H1 (cell line): ENCODE data around the gene DNAH10. TPM values are rescaled to one million over a fixed set of nuclear protein-coding genes. Genes with fewer than 3 reads are reported as not detected.

ENCODE experiments used
- CTCF ChIA-PET: fragments of 300-600 bp; sonication (Branson Sonifier 250); formaldehyde crosslinking; loops from one replicate; lab custom pipeline; 2021; ENCODE audit not compliant: partially characterized antibody; lab: Charles Lee
- POLR2A ChIA-PET: fragments of 300-600 bp; sonication (Branson Sonifier 250); formaldehyde crosslinking; loops from one replicate; lab custom pipeline; 2021; ENCODE audit warnings: inconsistent platforms; ENCODE audit not compliant: partially characterized antibody; lab: Charles Lee
- DNase-seq, 2 experiments: peaks; one replicate each; pipeline versions ENCODE4 v3.0.0 to v3.0.0-alpha.2; 2010 to 2022; ENCODE audit warnings: low spot score in 2 of 2, low read depth in 1 of 2, mixed read lengths in 1 of 2
- FAIRE-seq: peaks from 2 replicates; lab custom pipeline; 2011; peaks lifted over from hg19 to GRCh38; lab: Jason Lieb, UNC
- H2AFZ ChIP-seq: 2 replicates; pipeline ENCODE4 v1.8.1; 2012; ENCODE audit warnings: low read length, inconsistent platforms
- H2AK5ac ChIP-seq: 2 replicates; pipeline ENCODE4 v1.6.1; 2013; ENCODE audit warnings: low read depth, low read length
- H2BK120ac ChIP-seq: replicated peaks from 2 replicates; pipeline ENCODE3; 2013; ENCODE audit warnings: low read depth, low read length, inconsistent platforms
- H2BK12ac ChIP-seq: 2 replicates; pipeline ENCODE4 v1.6.1; 2013; ENCODE audit warnings: low read depth, low read length
- H2BK15ac ChIP-seq: 2 replicates; pipeline ENCODE4 v1.6.1; 2013; ENCODE audit warnings: low read length
- H2BK20ac ChIP-seq: 2 replicates; pipeline ENCODE4 v1.6.1; 2013; ENCODE audit warnings: low read length
- H2BK5ac ChIP-seq: 2 replicates; pipeline ENCODE4 v1.6.1; 2013; ENCODE audit warnings: low read depth, low read length
- H3K14ac ChIP-seq: 2 replicates; pipeline ENCODE4 v1.6.1; 2013; ENCODE audit warnings: inconsistent platforms; ENCODE audit not compliant: insufficient read length
- H3K18ac ChIP-seq: 2 replicates; pipeline ENCODE4 v1.6.1; 2013; ENCODE audit warnings: low read length; ENCODE audit errors: extremely low read depth
- H3K23ac ChIP-seq: 2 replicates; pipeline ENCODE4 v1.6.1; 2013; ENCODE audit warnings: inconsistent platforms; ENCODE audit not compliant: insufficient read length
- H3K23me2 ChIP-seq: 2 replicates; pipeline ENCODE4 v1.6.1; 2013; ENCODE audit warnings: low read depth, low read length
- H3K27ac ChIP-seq: 2 replicates; pipeline ENCODE4 v1.6.1; 2011; ENCODE audit warnings: low read depth, low read length, inconsistent platforms
- H3K27me3 ChIP-seq, 4 experiments: replicated peaks in 1 of 4; 1 replicate in 1 of 4; 2 replicates in 3 of 4; pipeline versions ENCODE4 v1.6.1 to v1.8.1; 2011 to 2013; ENCODE audit warnings: low read length in 3 of 4, mild to moderate bottlenecking in 3 of 4, inconsistent platforms in 2 of 4, mixed read lengths in 2 of 4, moderate library complexity in 1 of 4; ENCODE audit not compliant: control insufficient read depth in 3 of 4, insufficient read depth in 3 of 4; ENCODE audit errors: extremely low read depth in 1 of 4
- H3K36me3 ChIP-seq, 4 experiments: 2 replicates each; pipeline versions ENCODE4 v1.6.1 to v1.8.1; 2011 to 2013; ENCODE audit warnings: mild to moderate bottlenecking in 4 of 4, low read length in 3 of 4, moderate library complexity in 2 of 4, control low read depth in 1 of 4, inconsistent platforms in 1 of 4; ENCODE audit not compliant: insufficient read depth in 4 of 4, control insufficient read depth in 2 of 4
- H3K4ac ChIP-seq: replicated peaks from 2 replicates; pipeline ENCODE3; 2013; ENCODE audit warnings: low read length, low read depth, mixed read lengths, inconsistent platforms; ENCODE audit not compliant: insufficient read length
- H3K4me1 ChIP-seq, 4 experiments: replicated peaks in 1 of 4; 1 replicate in 1 of 4; 2 replicates in 3 of 4; pipeline versions ENCODE4 v1.6.1 to v1.8.1; 2011 to 2013; ENCODE audit warnings: low read length in 3 of 4, inconsistent platforms in 2 of 4, mixed read lengths in 1 of 4; ENCODE audit not compliant: insufficient read depth in 4 of 4, control insufficient read depth in 3 of 4
- H3K4me2 ChIP-seq, 2 experiments: 2 replicates each; pipeline versions ENCODE4 v1.6.1 to v1.8.1; 2011 to 2013; ENCODE audit warnings: low read depth in 2 of 2, low read length in 2 of 2, control low read depth in 1 of 2, inconsistent platforms in 1 of 2, mild to moderate bottlenecking in 1 of 2; ENCODE audit not compliant: insufficient read depth in 1 of 2
- H3K4me3 ChIP-seq, 4 experiments: fragments of 200-600, 300-600 bp in 1 of 4; sonication (generic), shearing (Covaris generic), sonication (Bioruptor Twin) in 1 of 4; 2 replicates each; pipeline versions ENCODE4 v1.5.1 to v1.8.1; 2011 to 2016; ENCODE audit warnings: low read length in 4 of 4, low read depth in 3 of 4, control low read depth in 2 of 4, inconsistent platforms in 2 of 4, mild to moderate bottlenecking in 2 of 4, mixed read lengths in 1 of 4, moderate library complexity in 1 of 4; ENCODE audit not compliant: insufficient read depth in 2 of 4; ENCODE audit errors: extremely low read depth in 1 of 4
- H3K56ac ChIP-seq: replicated peaks from 2 replicates; pipeline ENCODE3; 2013; ENCODE audit warnings: low read depth, mild to moderate bottlenecking, mixed read lengths, low read length, inconsistent platforms; ENCODE audit not compliant: insufficient read length
- H3K79me1 ChIP-seq: 2 replicates; pipeline ENCODE4 v1.6.1; 2013; ENCODE audit warnings: low read depth, low read length, control low read depth
- H3K79me2 ChIP-seq, 2 experiments: 2 replicates each; pipeline versions ENCODE4 v1.6.1 to v1.8.1; 2012 to 2013; ENCODE audit warnings: low read length in 2 of 2, mild to moderate bottlenecking in 2 of 2, inconsistent platforms in 1 of 2; ENCODE audit not compliant: insufficient read depth in 2 of 2, control insufficient read depth in 1 of 2
- H3K9ac ChIP-seq, 4 experiments: replicated peaks in 1 of 4; 1 replicate in 1 of 4; 2 replicates in 3 of 4; pipeline versions ENCODE4 v1.6.1 to v1.8.1; 2011 to 2013; ENCODE audit warnings: low read depth in 3 of 4, low read length in 3 of 4, control low read depth in 2 of 4, mild to moderate bottlenecking in 2 of 4, moderate library complexity in 2 of 4, inconsistent platforms in 1 of 4; ENCODE audit errors: extremely low read depth in 1 of 4
- H3K9me3 ChIP-seq, 2 experiments: 2 replicates each; pipeline versions ENCODE4 v1.6.1 to v1.8.1; 2012 to 2013; ENCODE audit warnings: mild to moderate bottlenecking in 2 of 2, moderate library complexity in 2 of 2, control low read depth in 1 of 2, inconsistent platforms in 1 of 2, low read depth in 1 of 2, low read length in 1 of 2, mixed read lengths in 1 of 2; ENCODE audit not compliant: insufficient read depth in 2 of 2
- H4K20me1 ChIP-seq, 2 experiments: replicated peaks in 1 of 2; 2 replicates each; pipeline versions ENCODE3 to v1.8.1; 2011 to 2013; ENCODE audit warnings: inconsistent platforms in 2 of 2, low read length in 2 of 2, mild to moderate bottlenecking in 1 of 2; ENCODE audit not compliant: insufficient read depth in 2 of 2, control insufficient read depth in 1 of 2
- H4K5ac ChIP-seq: 2 replicates; pipeline ENCODE4 v1.6.1; 2013; ENCODE audit warnings: low read length, low read depth, mixed read lengths, inconsistent platforms; ENCODE audit not compliant: insufficient read length
- H4K8ac ChIP-seq: 2 replicates; pipeline ENCODE4 v1.8.0; 2013; ENCODE audit warnings: mild to moderate bottlenecking, moderate library complexity, low read length, inconsistent platforms; ENCODE audit not compliant: insufficient read depth; ENCODE audit errors: extremely low read depth
- H4K91ac ChIP-seq: replicated peaks from 2 replicates; pipeline ENCODE3; 2013; ENCODE audit warnings: low read length, mixed read lengths, inconsistent platforms; ENCODE audit not compliant: insufficient read length
- BCL11A ChIP-seq, 2 experiments: IDR thresholded peaks; one replicate each; pipeline ENCODE4 v1.6.1; 2011; ENCODE audit warnings: low read depth in 2 of 2, low read length in 2 of 2, mild to moderate bottlenecking in 2 of 2
- CBX5 ChIP-seq: fragments of 300-800, 300-1000 bp; sonication (generic); IDR thresholded peaks from 2 replicates; pipeline ENCODE4 v1.7.1; 2016; ENCODE audit warnings: antibody characterized with exemption, low read length, low read depth
- CHD2 ChIP-seq: IDR thresholded peaks from 2 replicates; pipeline ENCODE4 v1.6.1; 2012; ENCODE audit warnings: low read length, improper control_type of control experiment
- FOSL1 ChIP-seq: IDR thresholded peaks from 2 replicates; pipeline ENCODE4 v1.6.1; 2011; ENCODE audit warnings: mild to moderate bottlenecking, low read depth, low read length, moderate library complexity; ENCODE audit not compliant: insufficient read depth
- GTF2F1 ChIP-seq: IDR thresholded peaks from 2 replicates; pipeline ENCODE4 v1.6.1; 2012; ENCODE audit warnings: low read depth, low read length, improper control_type of control experiment, borderline replicate concordance
- JUN ChIP-seq: IDR thresholded peaks from 2 replicates; pipeline ENCODE4 v1.6.1; 2011; ENCODE audit warnings: low read depth, mild to moderate bottlenecking, improper control_type of control experiment, low read length
- JUND ChIP-seq: IDR thresholded peaks from 2 replicates; pipeline ENCODE4 v1.6.1; 2011; ENCODE audit warnings: mild to moderate bottlenecking, improper control_type of control experiment, low read length
- NRF1 ChIP-seq: IDR thresholded peaks from 2 replicates; pipeline ENCODE4 v1.6.1; 2011; ENCODE audit warnings: mild to moderate bottlenecking, low read depth, low read length, improper control_type of control experiment
- SIRT6 ChIP-seq: IDR thresholded peaks from one replicate; pipeline ENCODE4 v1.7.1; 2012; ENCODE audit warnings: low read length, inconsistent platforms
- SP2 ChIP-seq: IDR thresholded peaks from 2 replicates; pipeline ENCODE4 v1.6.1; 2012; ENCODE audit warnings: mild to moderate bottlenecking, low read length, inconsistent platforms
- SUZ12 ChIP-seq: fragments of 200-600 bp; sonication (generic); IDR thresholded peaks from 2 replicates; pipeline ENCODE4 v1.6.1; 2012; ENCODE audit warnings: mild to moderate bottlenecking, inconsistent platforms, low read length, moderate library complexity, mixed read lengths
- YY1 ChIP-seq: IDR thresholded peaks from 2 replicates; pipeline ENCODE4 v1.6.1; 2011; ENCODE audit warnings: low read depth, mild to moderate bottlenecking, low read length
- WGBS, 2 experiments: shearing (Covaris generic) in 1 of 2; methylation state at CpG; one replicate each; pipeline versions ENCODE4 v1.1.6 to v1.1.7; 2013 to 2015; ENCODE audit warnings: low lambda C conversion rate in 2 of 2, mixed read lengths in 2 of 2, inconsistent platforms in 1 of 2, low coverage in 1 of 2, missing lambda C conversion rate in 1 of 2; ENCODE audit not compliant: insufficient replicate concordance in 2 of 2, insufficient coverage in 1 of 2, insufficient read length in 1 of 2; ENCODE audit errors: extremely low coverage in 1 of 2, missing lambda C conversion rate in 1 of 2; 5-methylcytosine and 5-hydroxymethylcytosine counted together
- polyA plus RNA-seq, 7 experiments: library from polyadenylated mRNA; depleted of rRNA in 3 of 7; stranded (reverse) in 5 of 7; unstranded in 2 of 7; fragments of >200 nt in 5 of 7; fragments of 200-250 nt in 2 of 7; gene quantifications; 1 replicate in 5 of 7; 2 replicates in 1 of 7; 4 replicates in 1 of 7; pipeline versions ENCODE4 v1.2.1 to v1.2.3, GENCODE V29; 2011 to 2013; ENCODE audit warnings: missing spikeins in 2 of 7, mixed read lengths in 2 of 7
- total RNA-seq: library from RNA; stranded (reverse); fragmentation: NEBNext Ultra II Directional; extraction: Animal tissue kit (Norgen Biotek cat#: 25700); gene quantifications from 2 replicates; pipeline ENCODE4 v1.2.1, GENCODE V29; 2021
- TF ChIP-seq, protein P1 (sequence below): IDR thresholded peaks from 2 replicates; pipeline ENCODE4 v1.6.1; 2012; ENCODE audit warnings: inconsistent platforms

Gene DNAH10
- total and polyA plus RNA-seq, 2 of the 8 experiments (the other 6 are each of a cell fraction or from before 2014, with no cell fraction given): 0.02 to 0.24 TPM

DNA sequence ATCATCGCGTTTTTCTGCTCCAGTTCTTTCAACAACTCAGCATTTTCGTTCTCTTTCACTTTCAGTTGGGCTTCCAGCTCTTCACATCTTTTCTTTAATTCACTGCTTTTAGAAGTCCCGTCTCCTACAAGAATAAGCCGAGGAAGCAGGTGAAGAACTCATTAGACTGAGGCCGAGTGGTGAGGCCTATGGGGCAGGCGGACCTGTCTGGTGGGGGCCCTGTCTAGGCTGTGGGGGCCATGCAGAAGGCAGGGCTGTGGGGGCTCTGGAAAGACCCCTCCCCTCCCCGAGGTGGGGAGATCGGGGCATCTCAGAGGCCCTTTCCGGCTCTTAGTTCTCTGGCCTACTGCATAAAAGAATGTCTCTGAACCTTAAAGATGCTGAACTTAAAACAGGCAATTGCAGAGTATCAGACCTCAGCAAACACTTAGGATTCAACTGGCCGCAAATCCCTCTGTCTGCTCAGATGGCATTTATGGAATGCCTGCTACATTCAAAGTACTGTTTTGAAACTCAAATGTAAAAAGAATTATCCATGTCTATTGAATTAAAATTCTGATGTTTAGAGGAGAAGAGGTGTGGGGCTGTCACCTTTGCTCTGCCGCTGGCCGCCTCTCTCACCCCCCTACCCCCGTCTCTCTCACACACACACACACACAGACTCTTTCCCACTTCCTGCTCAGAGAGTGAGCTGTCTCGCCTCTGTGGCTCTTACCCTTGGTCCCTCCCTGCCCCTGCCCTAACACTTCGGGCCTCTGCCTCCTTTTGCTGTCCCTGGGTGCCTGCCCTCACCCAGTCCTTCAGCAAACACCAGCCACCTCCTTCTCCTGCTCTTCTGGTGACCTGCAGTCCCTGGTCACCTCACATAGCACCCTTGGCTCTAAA, 175.8 kb downstream of the DNAH10 start:
- Histone ChIP-seq H3K4me3 (no peak overlapping the region), H4K5ac (no peak overlapping the region), H3K4me1 (no peaks in the 10 kb centered on the region), H2AK5ac (no peak overlapping the region), H3K18ac (no peak overlapping the region), H3K4ac (no peak overlapping the region), H3K27me3 (peaks cover 0 to 2% (median 0%) of the 10 kb centered on the region in 4 experiments; a peak in 1 of 7 replicates), H3K14ac (no peak overlapping the region), H3K36me3 (no peaks in the 10 kb centered on the region), H3K79me1 (no peaks in the 10 kb centered on the region), H3K23ac (no peak overlapping the region), H3K79me2 (no peaks in the 10 kb centered on the region), H4K20me1 (no peaks in the 10 kb centered on the region), H4K91ac (no peak overlapping the region), H4K8ac (peak overlapping the region; percentile 72; the same call in 1 of the 2 replicates), H2BK20ac (no peak overlapping the region), H2BK15ac (no peak overlapping the region), H3K4me2 (no peak overlapping the region), H2BK120ac (no peak overlapping the region), H3K9ac (no peak overlapping the region), H3K56ac (no peak overlapping the region), H2BK5ac (no peak overlapping the region), H3K27ac (no peak overlapping the region), H2BK12ac (no peak overlapping the region), H2AFZ (no peak overlapping the region), H3K9me3 (no peaks in the 10 kb centered on the region), H3K23me2 (no peaks in the 10 kb centered on the region)
- CTCF ChIA-PET: interaction anchor here (0.8 to 5.2 kb wide), 31 partner anchors 8 to 384 kb away, joined by 3 to 26 read pairs (median 5); partner anchors contain the start of gene DNAH10
- WGBS, 2 experiments: 85% methylated on average over 16 of the region's 16 CpGs; no CpG with 5 or more reads in 1 of the 2 experiments
- DNase-seq (no peak), FAIRE-seq (no peak)
- POLR2A ChIA-PET: no interaction called here
- no peak for TF ChIP-seq SP2
- TF ChIP-seq JUND: no peak
- TF ChIP-seq, protein P1, sequence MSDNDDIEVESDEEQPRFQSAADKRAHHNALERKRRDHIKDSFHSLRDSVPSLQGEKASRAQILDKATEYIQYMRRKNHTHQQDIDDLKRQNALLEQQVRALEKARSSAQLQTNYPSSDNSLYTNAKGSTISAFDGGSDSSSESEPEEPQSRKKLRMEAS: no peak
- no peak for TF ChIP-seq YY1
- TF ChIP-seq SIRT6: no peak
- TF ChIP-seq BCL11A (IDR thresholded peaks at IDR 0.05; ENCODE audit: low read depth in 2 of 2, low read length in 2 of 2): no peak
- no peak for TF ChIP-seq CBX5
- TF ChIP-seq SUZ12: no peak
- no peak for TF ChIP-seq CHD2
- no peak for TF ChIP-seq NRF1
- TF ChIP-seq GTF2F1: no peak
- TF ChIP-seq FOSL1: no peak
- no peak for TF ChIP-seq JUN
